GM18511 (cell line): ENCODE results near the gene MRM2.

Experiments
- ATAC-seq: cut with Tn5 transposase; IDR thresholded peaks from one replicate; pipeline ENCODE4 v1.9.1; 2021; ENCODE audit warnings: mild to moderate bottlenecking, moderate library complexity; ENCODE audit not compliant: unreplicated experiment

Gene MRM2

DNA sequence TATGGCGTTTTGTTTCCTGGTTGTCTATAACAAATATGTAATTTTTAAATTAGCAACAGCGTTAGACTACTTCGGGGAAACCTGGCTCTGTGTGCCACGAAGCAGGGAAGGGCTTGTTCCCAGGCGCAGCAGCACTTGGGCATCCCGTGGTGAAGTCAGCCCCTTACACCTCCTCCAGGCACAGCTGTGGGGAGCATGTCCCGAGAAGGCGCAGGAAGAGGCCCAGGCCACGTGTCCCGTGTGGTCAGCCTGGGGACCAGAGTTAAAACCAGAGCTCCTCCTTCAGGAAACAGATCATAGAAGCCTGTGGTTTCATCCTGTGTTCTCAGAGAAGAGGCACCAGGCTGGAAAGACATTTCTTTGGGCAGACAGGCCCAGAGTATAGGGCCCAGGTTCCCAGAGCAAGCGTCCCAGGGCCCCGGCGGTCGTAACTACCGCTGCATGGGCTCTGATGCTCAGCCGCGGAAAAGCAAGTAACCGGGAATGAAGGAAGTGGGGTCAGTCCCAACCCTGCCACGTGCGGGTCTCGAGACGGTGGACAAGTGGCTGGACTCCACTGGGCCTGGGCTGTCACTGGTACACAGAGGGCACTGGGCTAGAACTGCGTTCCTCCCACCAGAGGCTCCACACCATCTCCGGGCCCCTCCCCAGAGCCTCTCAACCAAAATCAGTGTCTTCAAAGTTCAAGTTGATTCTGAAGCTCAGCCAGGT is 7.1 kb upstream of the MRM2 start:
- peak; percentile 74 for ATAC-seq

DNA sequence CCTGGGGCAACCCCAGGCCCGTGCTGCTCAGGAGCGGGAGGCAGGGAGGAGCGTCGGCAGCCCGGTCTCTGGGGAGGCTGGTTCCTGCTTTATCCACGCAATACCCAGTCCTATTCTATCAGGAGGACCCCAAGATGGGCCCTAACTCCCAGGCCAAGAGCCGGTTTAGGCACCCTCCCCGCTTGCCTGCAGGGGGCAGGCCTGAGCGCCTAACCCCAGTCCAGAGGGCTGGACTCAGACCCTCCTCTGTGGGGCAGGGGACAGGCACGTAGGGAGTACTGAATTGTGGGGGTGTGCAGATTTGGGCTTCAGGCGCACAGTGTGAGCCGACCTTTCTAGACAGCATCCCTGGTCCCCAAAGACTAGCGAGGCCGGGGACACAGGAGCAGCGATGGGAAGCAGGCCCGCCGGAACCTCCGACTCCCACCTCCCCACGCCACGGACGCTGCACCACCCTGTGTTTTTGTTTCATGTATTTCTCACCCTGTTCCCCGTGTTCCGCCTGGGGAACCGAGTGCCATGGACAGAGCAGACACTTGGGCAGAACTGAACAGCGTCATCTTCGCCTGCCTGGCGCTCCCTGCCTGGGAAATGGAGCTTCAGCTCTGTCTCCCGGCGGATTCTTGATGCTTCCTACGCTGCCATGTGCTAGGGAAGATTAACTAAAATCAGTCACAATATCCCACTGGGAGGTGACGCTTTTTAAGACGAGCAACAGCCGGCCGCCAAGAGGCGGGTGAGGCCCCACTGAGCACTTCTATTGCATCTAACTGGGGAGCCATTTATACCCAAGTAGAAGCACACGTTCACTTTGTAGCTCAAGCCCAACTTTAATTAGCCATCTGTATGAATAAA is 5.4 kb upstream of the MRM2 start:
- no peak for ATAC-seq

DNA sequence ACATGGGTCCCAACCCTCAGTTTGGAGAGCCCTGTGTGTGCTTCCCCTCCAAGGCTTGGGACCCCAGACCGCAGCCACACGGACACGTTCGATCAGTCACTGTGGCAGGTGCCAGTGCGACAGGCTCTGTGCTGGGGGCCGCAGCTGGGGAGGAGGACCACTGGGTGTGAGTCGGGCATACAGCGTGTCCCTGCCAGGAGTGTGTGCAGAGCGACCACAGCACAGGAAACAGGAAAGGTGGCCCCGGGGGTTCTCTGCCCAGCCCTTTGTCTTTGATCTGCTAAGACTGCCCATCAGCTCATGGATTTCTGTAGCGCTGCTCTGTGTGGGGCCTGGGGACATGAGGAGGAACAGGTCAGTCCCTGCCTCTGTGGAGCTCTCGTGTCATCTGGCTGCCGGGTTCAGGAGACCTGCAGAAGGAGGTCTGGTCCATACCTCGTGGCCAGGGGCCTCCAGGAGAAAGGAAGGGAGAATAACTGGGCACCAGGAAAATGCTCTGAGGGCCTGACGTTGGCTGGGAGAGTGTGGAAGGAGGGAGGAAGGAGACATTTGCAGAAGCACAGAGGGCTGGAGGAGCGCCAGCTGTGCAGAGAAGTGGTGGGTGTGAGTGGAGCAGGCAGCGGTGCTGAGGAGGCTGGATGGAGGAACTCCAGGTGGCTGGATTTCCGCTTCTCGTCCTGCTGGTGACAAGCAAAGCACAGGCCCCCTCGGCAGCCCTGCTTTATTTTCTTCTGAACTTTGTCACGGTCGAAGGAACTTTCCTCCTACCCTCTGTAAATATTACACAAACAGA is 4.1 kb upstream of the MRM2 start:
- no peak for ATAC-seq

DNA sequence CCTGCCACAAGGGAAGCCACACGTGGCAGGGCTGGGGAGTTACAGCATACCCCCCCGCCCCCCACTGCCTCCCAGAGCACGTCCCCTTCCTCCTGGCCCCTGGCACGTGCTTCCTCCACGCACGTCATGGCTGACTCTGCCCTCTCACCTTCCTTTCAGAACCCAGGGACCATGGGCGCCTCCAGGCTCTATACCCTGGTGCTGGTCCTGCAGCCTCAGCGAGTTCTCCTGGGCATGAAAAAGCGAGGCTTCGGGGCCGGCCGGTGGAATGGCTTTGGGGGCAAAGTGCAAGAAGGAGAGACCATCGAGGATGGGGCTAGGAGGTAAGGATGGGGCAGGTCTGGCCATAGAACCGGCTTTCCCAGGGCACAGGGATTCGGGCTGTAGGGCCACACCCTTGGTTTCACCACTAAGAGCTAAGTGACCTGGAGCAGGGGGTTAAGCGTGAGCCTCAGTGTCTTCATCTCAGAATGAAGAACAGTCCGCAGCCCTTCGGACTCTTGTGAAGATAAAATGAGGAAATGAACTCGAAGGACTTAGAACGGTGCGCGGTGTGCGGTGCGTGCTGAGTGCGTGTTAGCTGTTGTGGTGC is 2.5 kb upstream of the MRM2 start:
- no peak for ATAC-seq

DNA sequence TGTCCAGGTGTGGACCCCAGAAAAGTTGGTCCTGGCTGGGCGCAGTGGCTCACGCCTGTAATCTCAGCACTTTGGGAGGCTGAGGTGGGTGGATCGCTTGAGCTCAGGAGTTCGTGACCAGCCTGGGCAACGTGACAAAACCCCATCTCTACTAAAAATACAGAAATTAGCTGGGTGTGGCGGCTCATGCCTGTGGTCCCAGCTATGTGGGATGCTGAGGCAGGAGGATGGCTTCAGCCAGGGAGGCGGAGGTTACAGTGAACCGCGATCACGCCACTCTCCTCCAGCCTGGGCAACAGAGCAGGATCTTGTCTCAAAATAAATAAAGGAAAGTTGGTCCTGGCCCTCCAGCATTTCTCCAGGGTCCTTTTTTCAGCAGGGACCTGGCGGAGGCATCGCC is 1.5 kb upstream of the MRM2 start:
- ATAC-seq, result no peak

DNA sequence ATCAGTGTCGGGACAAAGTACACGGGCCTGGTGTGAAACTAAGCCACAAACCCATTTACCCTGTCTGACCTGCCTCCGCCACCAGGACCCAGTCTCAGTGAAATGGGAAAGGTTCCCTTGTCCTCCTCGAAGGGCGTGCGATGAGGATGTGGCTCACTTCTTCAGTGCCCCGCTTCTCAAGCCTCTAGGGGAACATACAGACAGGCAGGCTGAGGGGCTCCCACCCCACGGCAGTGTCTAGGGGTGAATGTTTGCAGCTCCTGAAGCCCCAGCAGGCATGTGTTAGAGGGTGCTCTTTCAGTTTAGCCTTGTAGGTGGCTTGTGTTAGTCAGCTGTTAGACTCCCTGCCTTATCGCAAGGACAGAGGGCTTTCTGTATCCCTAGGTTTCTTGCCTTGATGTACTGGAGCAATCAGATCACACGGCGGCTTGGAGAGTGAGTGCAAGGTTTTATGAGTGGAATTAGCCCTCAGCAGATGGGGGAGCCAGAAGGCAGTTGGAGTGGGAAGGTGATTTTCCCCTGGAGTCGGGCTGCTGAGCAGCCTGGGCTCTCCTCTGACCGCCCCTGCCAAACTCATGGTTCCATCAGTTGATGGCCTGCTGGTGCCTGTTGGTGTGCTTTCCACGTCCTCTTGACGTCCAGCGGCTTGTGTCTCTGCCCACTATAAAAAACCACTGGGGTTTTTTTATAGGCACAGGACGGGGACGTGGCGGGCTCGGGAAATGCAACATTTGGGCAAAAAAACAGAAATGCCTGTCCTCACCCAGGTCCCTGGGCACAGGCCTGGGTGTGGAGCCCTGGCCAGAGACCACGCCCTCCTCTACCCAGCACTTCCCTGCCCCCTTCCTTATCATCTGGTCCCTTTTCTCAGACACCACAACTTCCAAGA is 780 bp upstream of the MRM2 start:
- peak; percentile 32 for ATAC-seq

DNA sequence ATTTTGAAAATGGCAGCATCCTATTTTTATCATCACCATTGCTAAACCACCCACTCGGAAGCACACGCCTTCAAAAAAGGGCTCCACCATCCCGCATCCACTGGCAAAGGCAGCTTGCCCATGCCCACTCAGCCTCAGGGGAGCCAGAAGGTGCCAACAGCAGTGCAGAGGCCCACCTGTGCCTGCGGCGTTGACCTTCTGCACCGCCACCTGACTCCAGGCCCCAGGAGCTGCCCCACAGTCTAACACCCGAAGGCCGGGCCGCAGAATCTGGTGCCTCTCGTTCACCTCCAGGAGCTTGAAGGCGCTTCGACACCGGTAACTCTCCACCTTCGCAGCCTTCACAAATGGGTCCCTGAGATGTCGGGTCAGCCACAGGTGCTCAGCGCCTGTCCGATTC is 2.8 kb downstream of the MRM2 start:
- ATAC-seq, result no peak

DNA sequence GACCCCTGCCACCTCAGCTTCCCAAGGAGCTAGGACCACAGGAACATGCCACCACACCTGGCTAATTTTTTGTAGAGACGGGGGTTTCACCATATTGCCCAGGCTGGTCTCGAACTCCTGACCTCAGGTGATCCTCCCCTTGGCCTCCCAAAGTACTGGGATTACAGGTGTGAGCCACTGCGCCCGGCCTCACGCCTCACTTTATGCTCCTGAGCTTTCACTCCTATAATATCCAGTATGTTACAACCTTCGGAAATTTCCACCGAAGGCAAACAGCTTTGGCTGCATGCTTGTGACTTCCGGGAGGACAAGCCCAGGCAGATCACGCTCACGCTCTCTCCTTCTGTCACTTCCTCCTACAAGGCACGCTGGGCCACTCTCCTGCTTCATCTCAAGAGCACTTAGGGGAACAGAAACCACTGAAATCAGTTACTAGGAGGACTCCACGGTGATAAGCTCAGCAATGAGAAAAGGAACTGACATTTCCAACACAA is 4.8 kb downstream of the MRM2 start:
- ATAC-seq, result peak; percentile 66

DNA sequence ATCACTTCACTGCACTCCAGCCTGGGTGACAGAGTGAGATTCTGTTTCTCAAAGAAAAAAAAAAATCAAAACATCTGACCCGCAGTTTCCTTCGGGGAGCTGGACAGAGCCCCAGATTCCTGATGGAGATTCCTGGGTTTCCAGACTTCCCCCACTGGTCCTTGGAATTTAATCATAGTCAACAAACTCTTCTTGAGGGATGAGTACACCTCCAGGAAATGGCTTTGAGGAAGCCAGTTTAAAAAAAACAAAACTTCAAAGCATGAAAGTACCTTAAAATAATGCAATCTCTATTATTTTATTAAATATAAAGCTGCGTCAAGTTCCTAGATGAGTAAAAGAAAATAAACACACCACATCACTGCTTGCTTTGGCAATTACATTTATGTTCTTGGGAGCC is 8.1 kb downstream of the MRM2 start:
- ATAC-seq, result no peak

DNA sequence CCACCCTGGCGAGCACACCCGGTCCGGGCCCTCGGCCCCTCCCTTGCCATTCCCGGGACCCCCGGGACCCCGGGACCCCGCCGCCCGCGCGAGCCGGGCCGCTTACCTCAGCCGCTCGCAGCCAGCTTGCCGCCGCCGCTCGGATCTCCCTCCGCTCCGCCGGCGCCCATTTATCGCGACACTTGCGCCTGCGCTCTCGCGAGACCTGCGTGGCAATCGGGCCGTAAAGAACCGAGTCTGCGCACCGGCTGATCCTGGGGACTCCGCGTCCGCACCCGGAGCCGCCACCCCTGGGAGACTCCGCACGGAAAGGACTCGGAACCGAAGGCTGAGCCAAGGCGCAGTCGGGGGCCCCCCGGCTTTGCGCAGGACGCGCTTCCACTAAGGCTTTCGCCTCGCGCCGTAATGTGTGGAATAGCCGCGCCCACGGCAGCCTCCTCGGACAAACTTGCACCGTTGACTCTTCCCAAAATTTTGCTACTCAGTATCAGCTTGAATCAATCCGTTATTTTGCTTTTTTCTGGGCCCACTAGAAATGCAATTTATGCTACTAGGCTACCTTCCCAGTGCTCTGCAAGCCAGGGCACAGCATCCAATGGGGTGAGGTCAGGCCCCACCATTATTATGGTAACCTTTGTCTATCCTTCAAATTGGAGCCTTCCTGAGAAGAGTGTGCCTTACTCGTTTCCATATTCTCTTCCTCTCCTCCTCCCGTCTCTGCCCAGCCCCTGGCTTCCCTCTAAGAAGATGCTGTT is 9.1 kb downstream of the MRM2 start, which contains the start of gene MAD1L1:
Gene MAD1L1, minus strand, starts transcription at position 180 of the 755 bp plus-strand sequence. CDS start 2,812 bp downstream, outside the sequence.
- ATAC-seq, result peak; percentile 76

DNA sequence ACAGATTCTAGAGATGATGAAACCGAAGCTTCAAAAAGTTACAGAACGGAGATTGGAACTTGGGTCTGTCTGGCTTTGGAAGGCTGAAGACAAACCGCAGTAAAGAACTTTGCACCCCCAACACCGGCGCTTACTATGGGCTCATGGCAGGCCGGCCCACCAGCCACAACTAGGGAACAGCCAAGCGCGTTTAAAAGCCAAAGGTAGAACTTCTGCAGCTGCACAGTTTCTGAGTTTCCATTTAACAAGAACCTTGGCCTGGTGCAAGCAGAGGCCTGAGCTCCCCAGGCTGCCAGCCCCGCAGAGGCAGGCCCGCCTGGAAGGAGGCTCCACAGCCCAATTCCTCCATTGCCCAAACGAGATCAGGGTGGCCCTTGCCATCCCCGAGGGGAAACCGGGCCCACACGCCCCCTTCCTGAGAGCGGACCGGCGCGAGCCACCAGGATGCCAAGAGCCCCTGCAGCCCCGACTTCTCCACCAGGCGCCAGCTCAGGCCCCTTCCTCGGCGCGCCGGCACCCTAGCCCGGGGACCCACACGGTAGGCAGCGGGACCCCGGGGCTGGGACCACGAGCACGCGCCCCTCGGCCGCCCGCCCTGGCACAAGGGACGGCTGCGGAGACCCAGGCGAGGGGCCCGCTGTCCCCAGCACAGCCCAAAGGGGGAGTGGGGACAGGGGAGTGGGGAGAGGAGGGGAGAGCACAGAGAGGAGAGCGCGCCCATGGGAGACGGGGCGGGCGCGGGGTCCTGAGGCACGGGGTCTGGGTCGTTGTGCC is 9.8 kb downstream of the MRM2 start:
- peak; percentile 40 for ATAC-seq

DNA sequence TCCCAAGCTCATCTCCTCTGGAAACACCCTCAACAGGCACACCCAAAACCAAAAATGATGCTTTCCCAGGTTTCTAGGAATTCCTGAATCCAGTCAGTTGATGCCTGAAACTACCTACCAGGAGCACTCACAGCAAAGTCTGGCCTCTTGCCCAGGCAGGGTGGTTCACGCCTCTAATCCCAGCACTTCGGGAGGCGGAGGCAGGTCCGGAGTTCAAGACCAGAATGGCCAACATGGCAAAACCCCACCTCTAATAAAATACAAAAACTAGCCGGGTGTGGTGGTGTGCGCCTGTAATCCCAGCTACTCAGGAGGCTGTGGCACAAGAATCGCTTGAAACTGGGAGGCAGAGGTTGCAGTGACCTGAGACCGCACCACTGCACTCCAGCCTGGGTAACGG is 11.1 kb downstream of the MRM2 start:
- no peak for ATAC-seq

DNA sequence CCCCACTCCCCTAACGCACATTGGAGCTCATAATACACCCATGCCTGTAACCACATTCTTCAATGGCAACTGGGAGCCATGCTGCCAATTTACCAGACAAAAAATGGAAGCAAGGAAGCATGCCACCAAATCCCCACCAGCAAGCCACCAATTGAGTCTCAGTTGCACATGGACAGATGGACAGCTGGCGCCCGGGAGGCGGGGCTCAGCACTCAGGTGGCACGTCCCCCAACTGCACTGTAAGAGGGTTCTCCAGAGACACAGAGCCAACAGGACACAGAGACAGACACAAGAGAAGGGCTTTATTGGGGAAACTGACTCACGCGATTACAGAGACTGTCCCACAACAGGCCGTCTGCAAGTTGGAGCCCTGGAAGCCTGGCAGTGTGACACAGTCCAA is 11.8 kb downstream of the MRM2 start:
- no peak for ATAC-seq

DNA sequence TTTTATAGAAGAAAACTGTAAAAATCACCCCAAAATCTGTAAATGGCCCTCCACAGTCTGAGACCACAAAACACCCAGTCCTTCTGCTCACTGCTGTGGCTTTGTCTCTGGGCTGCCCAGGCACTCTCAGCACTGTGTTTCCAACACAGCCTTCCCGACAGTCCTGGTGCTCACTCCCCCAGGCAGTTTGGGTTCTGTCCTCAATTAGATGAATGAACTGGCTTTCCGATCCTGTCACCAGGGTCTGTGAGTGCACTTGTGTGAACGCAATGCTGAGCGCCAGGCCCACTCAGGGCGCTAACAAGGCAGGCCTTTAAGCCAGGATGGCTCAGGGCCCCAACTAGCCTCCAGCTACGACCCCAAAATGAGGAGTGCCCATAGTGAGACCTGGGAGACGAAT is 12.5 kb downstream of the MRM2 start:
- ATAC-seq, result no peak

DNA sequence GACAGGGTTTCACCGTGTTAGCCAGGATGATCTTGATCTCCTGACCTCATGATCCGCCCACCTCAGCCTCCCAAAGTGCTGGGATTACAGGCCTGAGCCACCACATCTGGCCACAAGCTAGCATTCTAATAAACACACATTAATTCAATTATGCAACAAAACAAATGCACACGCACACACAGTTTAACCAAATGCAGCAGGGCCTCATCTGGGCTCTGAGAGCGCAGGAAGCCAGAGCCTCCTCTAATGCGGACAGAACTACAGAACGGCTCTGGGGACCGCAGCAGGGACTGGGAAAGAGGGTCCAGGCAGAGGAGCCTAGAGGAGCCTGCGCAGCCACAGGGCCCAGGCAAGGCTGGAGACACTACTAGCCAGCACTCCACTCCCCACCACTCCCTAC is 13.1 kb downstream of the MRM2 start:
- no peak for ATAC-seq

DNA sequence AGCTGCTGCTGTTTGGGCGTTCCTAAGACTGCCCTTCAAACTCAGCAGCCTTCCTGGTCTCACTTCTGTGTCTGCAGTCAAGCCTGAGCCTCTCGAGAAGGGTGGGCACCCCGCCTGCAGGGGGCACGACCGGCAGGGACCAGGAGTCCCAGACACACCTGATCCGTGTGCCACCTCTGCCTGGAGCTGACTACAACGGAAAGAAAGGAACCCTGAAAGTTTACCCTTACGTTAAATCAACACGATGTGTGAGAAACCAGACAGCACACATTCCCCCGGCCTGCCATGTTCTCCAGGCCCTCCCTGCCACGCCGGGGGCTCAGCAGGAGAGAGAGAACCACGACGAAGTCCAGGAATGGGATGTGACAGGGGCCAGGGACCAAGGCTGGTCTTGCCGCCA is 14.3 kb downstream of the MRM2 start:
- no peak for ATAC-seq

DNA sequence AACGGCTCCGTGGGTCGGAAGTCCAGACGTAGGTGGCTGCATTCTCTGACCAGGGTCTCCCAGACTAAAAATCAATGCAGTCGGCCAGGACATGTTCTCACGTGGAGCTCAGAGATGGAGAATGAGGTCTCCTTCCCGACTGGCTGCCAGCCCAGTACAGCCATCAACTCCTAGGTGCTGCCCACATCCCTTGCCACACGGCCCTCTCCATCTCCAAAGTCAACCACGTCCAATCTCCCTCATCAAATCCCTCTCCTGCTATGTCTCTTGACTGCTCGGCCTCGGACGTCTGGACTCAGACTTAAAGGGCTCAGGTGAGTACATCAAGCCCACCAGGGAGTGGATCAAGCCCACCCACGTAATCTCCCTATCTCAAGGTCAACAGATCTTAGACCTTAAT is 16.2 kb downstream of the MRM2 start:
- no peak for ATAC-seq

DNA sequence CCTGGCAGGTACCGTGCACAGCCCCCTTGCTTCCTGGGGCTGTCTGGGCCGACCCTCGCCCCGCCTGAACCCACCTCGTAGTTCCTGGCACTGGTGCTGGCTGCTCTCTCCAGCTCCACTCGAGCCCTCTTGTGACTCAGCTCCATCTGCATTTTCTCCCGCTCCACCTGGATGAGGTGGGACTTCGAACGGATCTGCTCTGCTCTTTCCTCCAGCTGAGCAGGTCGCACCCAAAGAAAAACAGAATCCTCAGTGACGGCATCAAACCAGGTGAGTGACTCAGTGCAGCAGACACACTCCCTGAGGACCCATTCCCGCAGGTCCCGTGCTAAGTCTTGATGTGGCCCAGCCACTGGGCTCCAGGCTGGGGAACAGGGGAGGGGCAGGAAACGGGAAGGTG is 16.7 kb downstream of the MRM2 start:
- no peak for ATAC-seq
